H9 (cell line): ENCODE results near the gene TDRD7. TPM values are rescaled to one million over a fixed set of nuclear protein-coding genes. Genes with fewer than 3 reads are reported as not detected.

Source experiments
- DNase-seq: peaks from one replicate; pipeline ENCODE4 v3.0.0-alpha.2; 2017
- H2AFZ ChIP-seq: one replicate; pipeline ENCODE4 v1.6.1; 2013; ENCODE audit warnings: mild to moderate bottlenecking, low read length, control low read depth, moderate library complexity
- H2AK5ac ChIP-seq: 2 replicates; pipeline ENCODE4 v1.6.1; 2013; ENCODE audit warnings: low read length, control low read depth, mixed read lengths; ENCODE audit not compliant: insufficient read length
- H2BK120ac ChIP-seq: one replicate; pipeline ENCODE4 v1.6.1; 2013; ENCODE audit warnings: low read depth, mild to moderate bottlenecking, low read length, control low read depth, inconsistent platforms; ENCODE audit not compliant: poor library complexity, severe bottlenecking
- H2BK12ac ChIP-seq: 2 replicates; pipeline ENCODE4 v1.6.1; 2013; ENCODE audit warnings: low read length, control low read depth, mixed read lengths, low read depth; ENCODE audit not compliant: insufficient read length
- H2BK15ac ChIP-seq: 2 replicates; pipeline ENCODE4 v1.6.1; 2013; ENCODE audit warnings: low read depth, low read length, control low read depth
- H2BK20ac ChIP-seq: one replicate; pipeline ENCODE4 v1.6.1; 2013; ENCODE audit warnings: low read depth, mild to moderate bottlenecking, low read length, control low read depth, inconsistent platforms; ENCODE audit not compliant: poor library complexity, severe bottlenecking
- H2BK5ac ChIP-seq: 2 replicates; pipeline ENCODE4 v1.6.1; 2013; ENCODE audit warnings: low read length, control low read depth, mixed read lengths; ENCODE audit not compliant: insufficient read length
- H3K14ac ChIP-seq: 2 replicates; pipeline ENCODE4 v1.6.1; 2013; ENCODE audit warnings: low read length, control low read depth; ENCODE audit not compliant: insufficient read depth
- H3K18ac ChIP-seq: 2 replicates; pipeline ENCODE4 v1.6.1; 2013; ENCODE audit warnings: low read depth, mild to moderate bottlenecking, mixed read lengths, low read length, control low read depth; ENCODE audit not compliant: insufficient read length
- H3K23ac ChIP-seq: 2 replicates; pipeline ENCODE4 v1.6.1; 2013; ENCODE audit warnings: low read length, control low read depth, mixed read lengths, low read depth; ENCODE audit not compliant: insufficient read length
- H3K23me2 ChIP-seq: 2 replicates; pipeline ENCODE4 v1.6.1; 2013; ENCODE audit warnings: low read depth, mild to moderate bottlenecking, mixed read lengths, low read length, control low read depth; ENCODE audit not compliant: insufficient read length, poor library complexity, severe bottlenecking
- H3K27ac ChIP-seq: 2 replicates; pipeline ENCODE4 v1.5.1; 2013; ENCODE audit warnings: low read length, control low read depth, mixed read lengths, low read depth; ENCODE audit not compliant: insufficient read length
- H3K27me3 ChIP-seq: 2 replicates; pipeline ENCODE4 v1.6.1; 2013; ENCODE audit warnings: low read length, control low read depth, inconsistent platforms; ENCODE audit not compliant: insufficient read depth
- H3K4ac ChIP-seq: 2 replicates; pipeline ENCODE4 v1.6.1; 2013; ENCODE audit warnings: low read depth, mild to moderate bottlenecking, control low read depth, inconsistent platforms, low read length, moderate library complexity
- H3K4me1 ChIP-seq: 2 replicates; pipeline ENCODE4 v1.6.1; 2013; ENCODE audit warnings: low read length, control low read depth, inconsistent platforms; ENCODE audit not compliant: insufficient read depth
- H3K4me2 ChIP-seq: 2 replicates; pipeline ENCODE4 v1.6.1; 2013; ENCODE audit warnings: low read length, control low read depth, mixed read lengths; ENCODE audit not compliant: insufficient read length, insufficient read depth
- H3K56ac ChIP-seq: 2 replicates; pipeline ENCODE4 v1.6.1; 2013; ENCODE audit warnings: low read depth, mild to moderate bottlenecking, mixed read lengths, low read length, control low read depth; ENCODE audit not compliant: insufficient read length
- H3K79me1 ChIP-seq: 2 replicates; pipeline ENCODE4 v1.6.1; 2013; ENCODE audit warnings: low read depth, mild to moderate bottlenecking, moderate library complexity, low read length, control low read depth, inconsistent platforms; ENCODE audit not compliant: insufficient read depth, poor library complexity, severe bottlenecking
- H3K79me2 ChIP-seq: 2 replicates; pipeline ENCODE4 v1.6.1; 2013; ENCODE audit warnings: low read length, control low read depth, inconsistent platforms; ENCODE audit not compliant: insufficient read depth
- H3K9ac ChIP-seq: 2 replicates; pipeline ENCODE4 v1.6.1; 2013; ENCODE audit warnings: low read length, control low read depth, mixed read lengths; ENCODE audit not compliant: insufficient read length; ENCODE audit errors: extremely low read depth
- H3K9me3 ChIP-seq: one replicate; pipeline ENCODE4 v1.6.1; 2013; ENCODE audit warnings: low read depth, low read length, inconsistent platforms; ENCODE audit not compliant: control insufficient read depth
- H3T11ph ChIP-seq: one replicate; pipeline ENCODE4 v1.6.1; 2013; ENCODE audit warnings: mild to moderate bottlenecking, low read length, control low read depth, inconsistent platforms
- H4K20me1 ChIP-seq: one replicate; pipeline ENCODE4 v1.6.1; 2013; ENCODE audit not compliant: control insufficient read depth, insufficient read length, insufficient read depth
- H4K5ac ChIP-seq: 2 replicates; pipeline ENCODE4 v1.6.1; 2013; ENCODE audit warnings: low read depth, mild to moderate bottlenecking, mixed read lengths, low read length, control low read depth; ENCODE audit not compliant: insufficient read length
- H4K8ac ChIP-seq: replicated peaks from 2 replicates; pipeline ENCODE4 v1.6.1; 2013; ENCODE audit warnings: low read length, control low read depth, mixed read lengths, low read depth; ENCODE audit not compliant: insufficient read length
- H4K91ac ChIP-seq: 2 replicates; pipeline ENCODE4 v1.6.1; 2013; ENCODE audit warnings: low read depth, mild to moderate bottlenecking, moderate library complexity, mixed read lengths, low read length, control low read depth; ENCODE audit not compliant: insufficient read length
- H3K27ac Mint-ChIP-seq, 3 experiments: 2 replicates in 2 of 3; 3 replicates in 1 of 3; pipeline ENCODE4 v1.8.0; 2020 to 2021; ENCODE audit warnings: mixed read lengths in 3 of 3, mild to moderate bottlenecking in 1 of 3, moderate library complexity in 1 of 3
- H3K27me3 Mint-ChIP-seq: 2 replicates; pipeline ENCODE4 v1.8.0; 2021; ENCODE audit warnings: low read depth, mild to moderate bottlenecking, moderate library complexity, mixed read lengths
- H3K36me3 Mint-ChIP-seq, 3 experiments: 2 replicates in 2 of 3; 3 replicates in 1 of 3; pipeline ENCODE4 v1.8.0; 2020 to 2021; ENCODE audit warnings: low read depth in 3 of 3, mixed read lengths in 3 of 3; ENCODE audit not compliant: insufficient read depth in 1 of 3
- H3K4me1 Mint-ChIP-seq, 2 experiments: 2 replicates each; pipeline ENCODE4 v1.8.0; 2020; ENCODE audit warnings: mixed read lengths in 2 of 2
- H3K4me3 Mint-ChIP-seq, 2 experiments: 2 replicates in 1 of 2; 3 replicates in 1 of 2; pipeline ENCODE4 v1.8.0; 2020 to 2021; ENCODE audit warnings: mild to moderate bottlenecking in 2 of 2, mixed read lengths in 2 of 2, moderate library complexity in 1 of 2
- H3K9me3 Mint-ChIP-seq, 2 experiments: 2 replicates in 1 of 2; 3 replicates in 1 of 2; pipeline ENCODE4 v1.8.0; 2020; ENCODE audit warnings: mild to moderate bottlenecking in 2 of 2, mixed read lengths in 2 of 2, moderate library complexity in 1 of 2
- WGBS: extraction: QIAGEN DNeasy Blood & Tissue Kit; methylation state at CpG from one replicate; pipeline ENCODE4 v1.1.7; 2013; ENCODE audit warnings: missing lambda C conversion rate, low lambda C conversion rate, mixed read lengths; ENCODE audit not compliant: insufficient read length; ENCODE audit errors: extremely low coverage; 5-methylcytosine and 5-hydroxymethylcytosine counted together
- total RNA-seq: library from RNA; stranded (reverse); gene quantifications from 2 replicates; pipeline ENCODE4 v1.2.1, GENCODE V29; 2021
- TF ChIP-seq, protein P1 (sequence below): fragments of 200-600 bp; sonication (generic); conservative IDR thresholded peaks from 3 replicates; pipeline ENCODE4 v1.8.0; 2021; ENCODE audit warnings: antibody characterized with exemption, mild to moderate bottlenecking

Gene TDRD7
- total RNA-seq, 1 experiment from 2014 or later: 5.1 TPM

DNA sequence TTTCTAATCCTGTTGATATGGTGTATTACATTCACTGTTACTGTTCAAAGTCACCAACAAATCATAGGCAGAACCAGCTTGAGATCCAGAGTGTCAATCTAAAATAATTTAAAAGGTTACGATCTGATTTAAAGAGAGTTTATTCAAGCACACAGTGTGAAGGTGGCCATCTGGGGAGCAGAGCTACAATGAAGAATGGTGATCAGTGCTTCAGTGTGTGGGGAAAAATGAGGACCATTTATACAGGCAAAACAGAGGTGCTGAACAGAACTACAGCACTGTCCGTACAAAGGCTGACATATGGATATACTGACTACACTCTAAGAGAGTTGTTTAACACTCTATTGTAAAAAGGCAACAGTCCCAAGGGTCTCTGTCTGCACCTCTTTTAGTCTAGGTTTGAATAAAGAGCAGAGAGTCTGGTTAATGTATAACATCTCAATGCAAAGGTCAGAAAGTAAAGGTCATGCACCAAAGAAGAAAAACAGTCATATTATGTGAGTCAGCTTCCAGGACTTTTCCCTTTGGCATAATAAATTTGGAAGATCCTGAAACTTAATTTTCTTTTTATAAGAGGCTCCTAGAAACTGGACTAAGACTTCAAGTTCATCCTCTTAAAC lies 29.7 kb upstream of the TDRD7 start:
- TF ChIP-seq, protein P1, sequence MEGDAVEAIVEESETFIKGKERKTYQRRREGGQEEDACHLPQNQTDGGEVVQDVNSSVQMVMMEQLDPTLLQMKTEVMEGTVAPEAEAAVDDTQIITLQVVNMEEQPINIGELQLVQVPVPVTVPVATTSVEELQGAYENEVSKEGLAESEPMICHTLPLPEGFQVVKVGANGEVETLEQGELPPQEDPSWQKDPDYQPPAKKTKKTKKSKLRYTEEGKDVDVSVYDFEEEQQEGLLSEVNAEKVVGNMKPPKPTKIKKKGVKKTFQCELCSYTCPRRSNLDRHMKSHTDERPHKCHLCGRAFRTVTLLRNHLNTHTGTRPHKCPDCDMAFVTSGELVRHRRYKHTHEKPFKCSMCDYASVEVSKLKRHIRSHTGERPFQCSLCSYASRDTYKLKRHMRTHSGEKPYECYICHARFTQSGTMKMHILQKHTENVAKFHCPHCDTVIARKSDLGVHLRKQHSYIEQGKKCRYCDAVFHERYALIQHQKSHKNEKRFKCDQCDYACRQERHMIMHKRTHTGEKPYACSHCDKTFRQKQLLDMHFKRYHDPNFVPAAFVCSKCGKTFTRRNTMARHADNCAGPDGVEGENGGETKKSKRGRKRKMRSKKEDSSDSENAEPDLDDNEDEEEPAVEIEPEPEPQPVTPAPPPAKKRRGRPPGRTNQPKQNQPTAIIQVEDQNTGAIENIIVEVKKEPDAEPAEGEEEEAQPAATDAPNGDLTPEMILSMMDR: no peak
- no peak overlapping the region for H4K5ac ChIP-seq
- H3K79me2 ChIP-seq: no peaks in the 10 kb centered on the region
- H2BK20ac ChIP-seq: no peak overlapping the region
- no peaks in the 10 kb centered on the region for H3K9me3 ChIP-seq
- H3K14ac ChIP-seq: no peak overlapping the region
- no peak overlapping the region for H3K4ac ChIP-seq
- H3K27ac ChIP-seq: no peak overlapping the region
- H2BK5ac ChIP-seq: no peak overlapping the region
- H3K27ac Mint-ChIP-seq: no peak overlapping the region
- no peak overlapping the region for H2BK12ac ChIP-seq
- H3K56ac ChIP-seq: no peak overlapping the region
- H3K4me1 ChIP-seq: no peaks in the 10 kb centered on the region; the same call in 1 of the 2 replicates
- H3K27me3 ChIP-seq: no peaks in the 10 kb centered on the region
- no peak overlapping the region for H3K23ac ChIP-seq
- no peak overlapping the region for H2BK15ac ChIP-seq
- H3K18ac ChIP-seq: no peak overlapping the region
- peaks cover 3% of the 10 kb centered on the region; the same call in 1 of the 2 replicates for H3K27me3 Mint-ChIP-seq
- no peak overlapping the region for H3K4me2 ChIP-seq
- no peaks in the 10 kb centered on the region for H3K23me2 ChIP-seq
- H3K4me3 Mint-ChIP-seq: no peak overlapping the region
- no peak overlapping the region for H2AFZ ChIP-seq
- no peak overlapping the region for H3K9ac ChIP-seq
- H3K9me3 Mint-ChIP-seq: no peaks in the 10 kb centered on the region
- no peaks in the 10 kb centered on the region for H4K20me1 ChIP-seq
- H3K4me1 Mint-ChIP-seq: peaks cover 12 to 18% of the 10 kb centered on the region in 2 experiments
- no peak overlapping the region for H4K91ac ChIP-seq
- H4K8ac ChIP-seq: no peak overlapping the region
- no peaks in the 10 kb centered on the region for H3K79me1 ChIP-seq
- peaks cover 0 to 8% (median 1%) of the 10 kb centered on the region in 3 experiments; a peak in 2 of 7 replicates for H3K36me3 Mint-ChIP-seq
- no peak overlapping the region for H3T11ph ChIP-seq
- whole genome bisulfite sequencing: no CpG with 5 or more reads among the region's 2 CpGs
- DNase-seq: no peak
- no peak overlapping the region for H2AK5ac ChIP-seq
- H2BK120ac ChIP-seq: no peak overlapping the region
